GM21528 (cell line): ENCODE measurements around the gene HCN4.

Experiments used
- ATAC-seq: cut with Tn5 transposase; IDR thresholded peaks from one replicate; pipeline ENCODE4 v1.9.1; 2021; ENCODE audit warnings: mild to moderate bottlenecking, moderate library complexity; ENCODE audit not compliant: unreplicated experiment, low FRiP score

Gene HCN4

GRCh38 chr15:73382115-73382514 is 13.4 kb upstream of the HCN4 start:
- ATAC-seq = no peak

- ATAC-seq = no peak
These were observed 11.9 kb upstream of the HCN4 start for GRCh38 chr15:73380661-73381060.

GRCh38 chr15:73378089-73378488 is 9.3 kb upstream of the HCN4 start:
- no peak for ATAC-seq

- no peak for ATAC-seq
These were observed 7.1 kb upstream of the HCN4 start for GRCh38 chr15:73375755-73376305.

GRCh38 chr15:73375012-73375411 is 6.3 kb upstream of the HCN4 start:
- ATAC-seq = no peak

GRCh38 chr15:73374604-73375003 is 5.8 kb upstream of the HCN4 start:
- no peak for ATAC-seq

GRCh38 chr15:73373221-73373620 is 4.5 kb upstream of the HCN4 start:
- no peak for ATAC-seq

GRCh38 chr15:73371812-73372211 is 3.1 kb upstream of the HCN4 start:
- no peak for ATAC-seq

- no peak for ATAC-seq
These were observed 1.4 kb upstream of the HCN4 start for GRCh38 chr15:73370151-73370550.

GRCh38 chr15:73369154-73369694 is 466 bp upstream of the HCN4 start:
- no peak for ATAC-seq

- no peak for ATAC-seq
These were observed 996 bp downstream of the HCN4 start for GRCh38 chr15:73367624-73368300.

GRCh38 chr15:73366766-73367623 is 1.8 kb downstream of the HCN4 start:
- no peak for ATAC-seq

GRCh38 chr15:73364070-73364469 is 4.7 kb downstream of the HCN4 start:
- ATAC-seq = no peak

GRCh38 chr15:73362900-73363299 is 5.9 kb downstream of the HCN4 start:
- no peak for ATAC-seq

- ATAC-seq = no peak
These were observed 7.4 kb downstream of the HCN4 start for GRCh38 chr15:73361337-73361736.

- ATAC-seq = no peak
These were observed 9.1 kb downstream of the HCN4 start for GRCh38 chr15:73359651-73360050.

GRCh38 chr15:73357999-73358665 is 10.6 kb downstream of the HCN4 start:
- ATAC-seq = no peak

- ATAC-seq = no peak
These were observed 13.0 kb downstream of the HCN4 start for GRCh38 chr15:73355612-73356265.

GRCh38 chr15:73354241-73354640 is 14.5 kb downstream of the HCN4 start:
- no peak for ATAC-seq

GRCh38 chr15:73353734-73354133 is 15.0 kb downstream of the HCN4 start:
- ATAC-seq = no peak
